ENCODE measurements around the gene CHCHD3.

DNA sequence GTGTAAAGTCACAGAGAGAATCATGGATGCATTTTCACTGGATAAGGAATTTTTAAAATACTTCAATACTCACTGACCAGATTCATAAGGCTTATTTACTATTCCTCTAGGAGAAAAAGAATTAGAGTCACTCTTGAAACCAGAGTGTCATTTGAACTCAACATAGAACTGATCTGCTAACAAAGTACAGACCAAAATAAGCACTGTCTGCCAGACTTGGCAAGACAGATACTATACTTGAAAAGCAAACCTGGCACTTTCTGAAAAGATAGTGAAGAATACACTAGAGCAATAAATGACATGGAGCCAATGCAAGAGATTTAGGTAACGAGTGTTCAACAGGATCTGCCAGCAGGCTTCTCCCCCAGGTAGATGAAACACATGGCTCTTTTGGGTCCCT, 215.3 kb downstream of the CHCHD3 start:
- TF ChIP-seq EZH2 (IDR thresholded peaks at IDR 0.05) (no peak), POLR2AphosphoS5 (IDR thresholded peaks at IDR 0.05; ENCODE audit: borderline replicate concordance, low read depth, low read length) (no peak), FOXP2 (optimal IDR thresholded peaks at IDR 0.05; ENCODE audit: control extremely low read depth, extremely low read length, insufficient read depth) (no peak)
